ENCODE measurements around the gene NCOA1.
"Not testable (repeated sequence)": the region's sequence is repeated elsewhere in the genome, so short reads cannot be mapped to it uniquely, and the experiment has no call there.

Gene NCOA1

GRCh38 chr2:24754985-24755705 is 264.1 kb downstream of the NCOA1 start:
- DNase-seq, result no peak

- no peak for DNase-seq
These were observed 265.7 kb downstream of the NCOA1 start for GRCh38 chr2:24756789-24757188.

GRCh38 chr2:24761866-24762265 is 270.8 kb downstream of the NCOA1 start:
- no peak for DNase-seq

GRCh38 chr2:24762518-24762917 is 271.5 kb downstream of the NCOA1 start:
- no peak for DNase-seq

GRCh38 chr2:24763843-24764242 is 272.8 kb downstream of the NCOA1 start:
- DNase-seq, result no peak

- no peak for DNase-seq
These were observed 275.6 kb downstream of the NCOA1 start for GRCh38 chr2:24766609-24767008.

GRCh38 chr2:24768013-24768412 is 277.0 kb downstream of the NCOA1 start:
- no peak for DNase-seq

- no peak for DNase-seq
These were observed 277.5 kb downstream of the NCOA1 start for GRCh38 chr2:24768601-24769000.

- no peak for DNase-seq
These were observed 280.0 kb downstream of the NCOA1 start for GRCh38 chr2:24771061-24771460.

GRCh38 chr2:24771764-24772586 is 280.9 kb downstream of the NCOA1 start:
- DNase-seq, result no peak

GRCh38 chr2:24774373-24774772 is 283.3 kb downstream of the NCOA1 start:
- no peak for DNase-seq

GRCh38 chr2:24779116-24779515 is 288.1 kb downstream of the NCOA1 start:
- no peak for DNase-seq

- no peak for DNase-seq
These were observed 292.6 kb downstream of the NCOA1 start for GRCh38 chr2:24783641-24784040.

- DNase-seq, result peak; percentile 7 to 84 (median 43)
These were observed 294.7 kb downstream of the NCOA1 start for GRCh38 chr2:24785671-24786321.

GRCh38 chr2:24787532-24787931 is 296.5 kb downstream of the NCOA1 start:
- no peak for DNase-seq

GRCh38 chr2:24788816-24789215 is 297.8 kb downstream of the NCOA1 start:
- DNase-seq, result no peak

- no peak for DNase-seq
These were observed 300.4 kb downstream of the NCOA1 start for GRCh38 chr2:24791452-24791851.

- no peak for DNase-seq
These were observed 301.5 kb downstream of the NCOA1 start for GRCh38 chr2:24792542-24792873.

- peak; percentile 98 to 100 (median 100) for DNase-seq
These were observed 302.1 kb downstream of the NCOA1 start, which contains the start of the genes CENPO and PTRHD1 for GRCh38 chr2:24792874-24793760. CENPO (plus strand) TSS chr2:24793425; CDS start chr2:24793920, 495 bp downstream. PTRHD1 (minus strand) TSS chr2:24793391; CDS start chr2:24793377, 14 bp downstream.

GRCh38 chr2:24793761-24794435 is 302.8 kb downstream of the NCOA1 start:
- peak; percentile 59 to 90 (median 78) for DNase-seq

GRCh38 chr2:24797644-24798043 is 306.6 kb downstream of the NCOA1 start:
- no peak for DNase-seq

- DNase-seq, result not testable (repeated sequence)
These were observed 309.4 kb downstream of the NCOA1 start for GRCh38 chr2:24800487-24800886.

All from NCI-H1417 (cell line).